Midbrain (tissue), 1 donor: Measurements from ENCODE around the gene RPL39.
"Not testable (repeated sequence)": the region's sequence is repeated elsewhere in the genome, so short reads cannot be mapped to it uniquely, and the experiment has no call there.

Source experiments
- DNase-seq: peaks from one replicate; lab custom pipeline; 2025; lab: John Stamatoyannopoulos, UW

The RPL39 gene

GRCh38 chrX:119791437-119792231, at the start of gene RPL39:
TSS of gene RPL39 (minus strand) at chrX:119791630. CDS start at chrX:119791576, 54 bp downstream.
- DNase-seq, result peak; percentile 83

- no peak for DNase-seq
Measured at GRCh38 chrX:119833905-119834304, 42.5 kb upstream of the RPL39 start.

GRCh38 chrX:119828446-119828845, 37.0 kb upstream of the RPL39 start:
- no peak for DNase-seq

- no peak for DNase-seq
Measured at GRCh38 chrX:119826399-119826959, 35.0 kb upstream of the RPL39 start.

DNA sequence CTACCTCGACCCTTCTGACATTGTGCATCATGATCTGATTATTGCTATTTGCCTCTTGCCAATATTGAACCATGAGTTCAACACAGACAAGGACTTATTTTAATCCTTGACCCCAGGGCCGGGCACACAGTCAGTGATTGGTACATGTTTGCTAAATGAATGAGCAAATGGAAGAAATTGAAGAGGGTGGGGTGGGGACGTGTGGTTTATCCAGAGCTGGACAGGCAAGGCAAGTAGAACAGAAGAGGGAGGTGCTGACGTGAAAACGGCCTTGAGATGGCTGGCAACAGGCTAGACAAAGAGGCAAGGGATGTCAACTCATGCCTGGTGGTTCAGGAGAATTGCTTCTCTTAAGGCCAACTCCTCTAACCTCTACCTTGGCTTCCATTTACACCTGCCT, 32.8 kb upstream of the RPL39 start:
- DNase-seq, result not testable (repeated sequence)

DNA sequence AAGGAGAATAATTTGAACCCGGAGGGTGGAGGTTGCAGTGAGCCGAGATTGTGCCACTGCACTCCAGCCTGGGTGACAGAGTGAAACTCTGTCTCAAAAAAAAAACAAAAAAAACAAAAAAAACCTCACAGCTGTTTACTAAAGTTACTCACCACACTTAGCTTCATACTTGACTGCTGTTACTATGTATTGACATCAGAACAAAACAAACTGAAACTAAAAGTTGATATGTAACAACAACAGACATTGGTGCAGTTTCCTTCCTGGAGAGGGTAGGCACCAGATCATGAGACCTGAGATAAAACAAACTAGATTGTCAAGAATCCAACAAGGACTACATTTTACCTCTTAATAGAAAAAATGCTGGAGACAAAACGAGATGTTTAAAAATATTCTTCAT, 30.3 kb upstream of the RPL39 start:
- DNase-seq, result not testable (repeated sequence)

DNA sequence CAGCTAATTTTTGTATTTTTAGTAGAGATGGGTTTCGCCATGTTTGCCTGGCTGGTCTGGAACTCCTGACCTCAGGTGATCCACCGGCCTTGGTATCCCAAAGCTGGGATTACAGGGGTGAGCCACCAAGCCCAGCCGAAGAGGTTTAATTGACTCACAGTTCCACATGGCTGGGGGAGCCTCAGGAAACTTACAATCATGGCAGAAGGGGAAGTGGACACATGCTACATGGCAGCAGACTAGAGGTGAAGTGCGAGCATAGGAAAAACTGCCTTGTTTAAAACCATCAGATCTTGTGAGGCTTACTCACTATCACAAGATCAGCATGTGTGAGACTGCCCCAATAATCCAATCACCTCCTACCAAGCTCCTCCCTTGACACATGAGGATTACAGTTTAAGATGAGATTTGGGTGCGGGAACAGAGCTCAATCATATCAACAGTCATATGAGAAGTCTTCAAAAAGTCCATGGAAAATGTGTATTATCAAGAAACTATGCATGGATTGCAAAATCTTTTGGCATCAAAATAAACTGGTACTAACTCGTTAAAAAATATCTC, 25.8 kb upstream of the RPL39 start:
- DNase-seq, result no peak

DNA sequence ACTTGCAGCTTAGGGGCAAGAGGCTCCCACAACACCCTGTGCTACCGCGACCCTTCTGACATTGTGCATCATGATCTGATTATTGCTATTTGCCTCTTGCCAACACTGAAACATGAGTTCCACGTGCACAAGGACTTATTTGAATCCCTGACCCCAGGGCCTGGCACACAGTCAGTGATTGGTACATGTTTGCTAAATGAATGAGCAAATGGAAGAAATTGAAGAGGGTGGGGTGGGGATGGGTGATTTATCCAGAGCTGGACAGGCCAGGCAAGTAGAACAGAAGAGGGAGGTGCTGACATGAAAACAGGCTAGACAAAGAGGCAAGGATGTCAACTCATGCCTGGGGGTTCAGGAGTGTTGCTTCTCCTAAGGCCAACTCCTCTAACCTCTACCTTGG, 24.9 kb upstream of the RPL39 start:
- no peak for DNase-seq

- DNase-seq, result no peak
Measured at GRCh38 chrX:119809185-119809666, 17.8 kb upstream of the RPL39 start.

DNA sequence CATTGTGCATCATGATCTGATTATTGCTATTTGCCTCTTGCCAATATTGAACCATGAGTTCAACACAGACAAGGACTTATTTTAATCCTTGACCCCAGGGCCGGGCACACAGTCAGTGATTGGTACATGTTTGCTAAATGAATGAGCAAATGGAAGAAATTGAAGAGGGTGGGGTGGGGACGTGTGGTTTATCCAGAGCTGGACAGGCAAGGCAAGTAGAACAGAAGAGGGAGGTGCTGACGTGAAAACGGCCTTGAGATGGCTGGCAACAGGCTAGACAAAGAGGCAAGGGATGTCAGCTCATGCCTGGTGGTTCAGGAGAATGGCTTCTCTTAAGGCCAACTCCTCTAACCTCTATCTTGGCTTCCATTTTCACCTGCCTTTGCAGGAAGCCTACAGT, 17.0 kb upstream of the RPL39 start:
- DNase-seq, result not testable (repeated sequence)

DNA sequence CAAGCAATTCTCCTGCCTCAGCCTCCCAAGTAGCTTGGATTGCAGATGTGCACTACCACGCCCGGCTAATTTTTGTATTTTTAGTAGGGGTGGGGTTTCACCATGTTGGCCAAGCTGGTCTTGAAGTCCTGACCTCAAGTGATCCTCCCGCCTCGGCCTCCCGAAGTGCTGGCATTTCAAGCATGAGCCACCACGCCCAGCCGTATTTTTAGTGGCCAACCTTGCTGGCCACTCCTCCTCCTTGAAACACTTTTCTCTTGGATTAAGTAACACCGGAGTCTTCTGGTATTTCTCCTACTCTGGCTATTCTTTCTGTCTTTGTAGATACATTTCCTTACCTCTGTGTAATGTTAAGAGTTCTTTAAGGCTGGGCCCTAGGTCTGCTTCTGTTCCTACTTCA, 11.1 kb upstream of the RPL39 start:
- no peak for DNase-seq

DNA sequence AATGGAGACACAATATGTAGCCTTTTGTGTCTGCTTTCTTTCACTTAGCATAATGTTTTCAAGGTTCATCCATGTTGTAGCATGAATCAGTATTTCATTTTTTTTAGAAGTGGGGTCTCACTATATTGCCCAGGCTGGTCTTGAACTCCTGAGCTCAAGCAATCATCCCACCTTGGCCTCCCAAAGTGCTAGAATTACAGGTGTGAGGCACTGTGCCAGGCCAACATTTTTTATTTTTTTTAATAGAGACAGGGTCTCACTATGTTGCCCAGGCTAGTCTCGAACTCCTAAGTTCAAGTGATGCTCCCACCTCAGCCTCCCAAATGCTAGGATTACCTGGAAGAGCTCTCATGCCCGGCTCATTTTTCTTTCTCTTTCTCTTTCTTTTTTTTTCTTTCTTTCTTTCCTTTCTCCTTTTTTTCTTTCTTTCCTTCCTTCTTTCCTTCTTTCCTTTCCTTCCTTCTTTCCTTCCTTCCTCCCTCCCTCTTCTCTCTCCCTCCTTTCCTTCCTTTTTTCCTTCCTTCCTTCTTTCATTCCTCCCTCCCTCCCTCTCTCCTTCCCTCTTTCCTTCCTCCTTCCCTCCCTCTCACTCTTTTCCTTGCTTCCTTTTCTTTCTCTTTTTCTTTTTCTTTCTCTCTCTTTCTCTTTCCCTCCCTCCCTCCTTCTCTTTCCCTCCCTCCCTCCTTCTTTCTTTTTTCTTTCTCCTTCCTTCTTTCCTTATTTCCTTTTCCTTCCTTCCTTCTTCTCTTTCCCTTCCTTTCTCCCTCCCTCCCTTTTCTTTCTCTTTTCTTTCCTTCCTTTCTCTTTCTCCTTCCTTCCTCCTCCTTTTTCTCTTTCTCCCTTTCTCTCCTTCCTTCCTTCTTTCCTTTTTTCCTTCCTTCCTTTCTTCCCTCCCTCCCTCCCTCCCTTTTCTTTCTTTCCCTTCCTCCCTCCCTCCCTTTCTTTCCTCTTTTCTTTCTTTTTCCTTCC, 10.1 kb upstream of the RPL39 start:
- DNase-seq, result no peak

GRCh38 chrX:119790977-119791436, 423 bp downstream of the RPL39 start:
- DNase-seq, result peak; percentile 53

- DNase-seq, result no peak
Measured at GRCh38 chrX:119784747-119785446, 6.5 kb downstream of the RPL39 start.

DNA sequence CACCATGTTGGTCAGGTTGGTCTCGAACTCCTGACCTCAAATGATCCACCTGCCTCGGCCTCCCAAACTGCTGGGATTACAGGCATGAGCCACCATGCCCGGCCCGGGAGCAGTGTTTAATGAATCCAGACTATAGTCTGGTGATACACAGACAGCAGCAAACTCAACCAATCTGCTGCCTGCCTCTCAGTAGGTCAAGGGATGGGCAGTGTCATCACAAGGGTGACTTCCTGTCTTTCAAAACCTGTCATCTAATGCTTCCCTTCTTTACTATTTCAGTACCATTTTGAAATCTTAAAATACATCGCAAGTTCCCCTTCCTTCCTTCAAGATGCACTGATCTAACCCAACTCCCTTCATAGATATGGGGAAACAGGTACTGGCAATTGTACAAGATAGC, 8.4 kb downstream of the RPL39 start:
- no peak for DNase-seq

- no peak for DNase-seq
Measured at GRCh38 chrX:119778829-119779228, 12.6 kb downstream of the RPL39 start.

DNA sequence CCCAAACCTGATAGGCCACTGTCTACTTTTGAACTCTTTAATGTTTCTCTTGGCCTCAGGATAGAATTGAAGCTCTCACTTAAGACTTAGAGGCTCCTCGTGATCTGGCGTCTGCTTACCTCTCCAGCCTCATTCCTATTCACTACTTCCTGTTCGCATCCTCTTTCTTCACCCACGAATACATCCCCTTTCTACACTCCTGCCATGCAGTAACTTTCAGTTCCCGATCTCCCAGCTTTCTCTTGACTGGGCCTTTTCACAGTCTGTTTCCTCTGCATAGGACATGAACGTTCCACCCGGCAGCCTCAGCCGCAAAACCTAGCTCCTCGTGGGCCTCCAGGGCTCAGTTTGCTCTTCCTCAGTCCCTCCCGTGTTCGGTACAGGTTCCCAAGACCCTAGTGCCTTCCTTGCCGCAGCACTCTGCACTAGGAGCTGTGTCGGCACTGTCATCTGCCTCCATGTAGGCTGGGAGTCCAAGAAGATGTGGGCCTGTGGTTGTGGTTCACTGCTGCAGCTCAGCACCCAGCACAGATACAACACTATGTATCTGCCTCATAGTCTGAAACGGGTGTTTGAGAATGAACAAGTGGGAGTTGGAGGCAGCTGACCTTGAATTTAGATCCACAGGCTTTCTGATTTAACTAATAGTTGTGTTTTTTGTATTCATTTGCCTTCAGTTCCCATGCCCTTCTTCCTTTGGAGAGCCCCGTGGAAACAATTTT, 15.8 kb downstream of the RPL39 start:
- DNase-seq, result no peak

GRCh38 chrX:119769388-119769787, 22.0 kb downstream of the RPL39 start:
- not testable (repeated sequence) for DNase-seq

- not testable (repeated sequence) for DNase-seq
Measured at GRCh38 chrX:119768436-119768835, 23.0 kb downstream of the RPL39 start.

DNA sequence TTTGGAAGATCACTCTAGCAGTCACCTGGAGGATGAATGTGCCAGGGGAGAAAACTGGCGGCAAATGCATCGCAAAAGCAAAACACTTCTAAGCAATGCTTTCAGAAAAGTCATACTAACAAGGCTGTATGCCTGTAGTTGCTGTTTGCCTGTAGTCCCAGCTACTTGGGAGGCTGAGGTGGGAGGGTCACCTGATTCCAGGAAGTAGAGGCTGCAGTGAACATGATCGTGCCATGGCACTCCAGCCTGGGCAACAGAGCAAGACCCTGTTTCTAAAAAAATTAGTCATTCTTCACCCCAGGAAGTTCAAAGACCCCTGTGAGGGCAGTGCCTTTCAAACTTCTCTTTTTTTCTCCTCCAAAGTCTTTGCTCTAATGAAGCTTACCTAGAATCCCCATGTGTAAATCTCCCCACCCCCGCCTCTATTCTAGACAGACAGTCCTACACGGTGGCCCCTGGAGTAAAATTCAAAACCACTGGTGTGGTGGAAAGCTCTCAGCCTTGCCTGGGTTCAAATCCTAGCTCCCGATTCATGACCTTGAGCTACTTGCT, 27.5 kb downstream of the RPL39 start:
- DNase-seq, result no peak
